ENCODE data around the gene CNGB1.

CNGB1 gene

GRCh38 chr16:57970319-57970718, 609 bp downstream of the CNGB1 start:
- no peak for DNase-seq

DNA sequence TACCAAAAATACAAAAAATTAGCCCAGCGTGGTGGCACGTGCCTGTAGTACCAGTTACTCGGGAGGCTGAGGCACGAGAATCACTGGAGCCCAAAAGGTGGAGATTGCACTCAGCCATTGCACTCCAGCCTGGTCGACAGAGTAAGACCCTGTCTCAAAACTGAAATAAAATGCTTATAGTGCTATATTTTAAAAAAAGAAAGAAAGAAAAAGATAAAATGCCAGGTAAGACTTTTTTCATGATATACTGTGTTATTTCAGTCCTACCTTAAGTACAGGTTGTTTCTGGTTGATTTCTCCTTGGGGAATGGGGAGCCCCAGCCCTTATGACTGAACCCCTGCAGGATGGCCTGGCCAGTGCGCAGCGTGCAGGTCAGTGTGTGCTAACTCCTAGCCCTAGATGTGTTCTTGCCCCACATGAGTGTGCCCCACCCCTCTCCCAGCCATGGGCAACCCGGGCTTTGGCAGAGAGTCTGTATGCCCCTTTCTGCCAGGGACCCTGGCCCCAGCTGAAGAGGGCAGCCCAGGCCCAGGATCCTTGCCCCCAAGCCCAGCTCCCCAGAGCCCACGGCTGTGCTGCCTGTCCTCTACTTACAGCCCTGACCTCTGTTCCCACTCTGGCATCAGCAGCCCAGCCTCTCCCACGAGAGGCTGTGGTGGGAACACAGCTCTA, 1.3 kb downstream of the CNGB1 start:
- DNase-seq: no peak

DNA sequence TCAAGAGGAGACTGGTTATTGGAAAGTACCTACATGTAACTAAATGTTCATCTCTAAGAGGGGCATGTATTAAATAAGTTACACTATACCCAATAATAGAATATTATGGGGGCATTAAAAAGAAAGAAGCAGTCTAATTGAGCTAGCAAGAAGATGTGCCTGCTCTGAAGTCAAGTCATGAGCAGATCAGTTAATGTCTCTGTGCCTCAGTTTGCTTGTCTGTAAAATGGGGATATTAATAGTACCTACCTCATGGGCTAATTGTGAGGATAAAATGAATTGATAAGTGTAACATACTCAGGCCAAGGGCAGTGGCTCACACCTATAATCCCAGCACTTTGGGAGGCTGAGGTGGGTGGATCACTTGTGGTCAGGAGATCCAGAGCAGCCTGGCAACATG, 3.0 kb downstream of the CNGB1 start:
- no peak for DNase-seq

- no peak for DNase-seq
Measured at GRCh38 chr16:57966986-57967385, 3.9 kb downstream of the CNGB1 start.

DNA sequence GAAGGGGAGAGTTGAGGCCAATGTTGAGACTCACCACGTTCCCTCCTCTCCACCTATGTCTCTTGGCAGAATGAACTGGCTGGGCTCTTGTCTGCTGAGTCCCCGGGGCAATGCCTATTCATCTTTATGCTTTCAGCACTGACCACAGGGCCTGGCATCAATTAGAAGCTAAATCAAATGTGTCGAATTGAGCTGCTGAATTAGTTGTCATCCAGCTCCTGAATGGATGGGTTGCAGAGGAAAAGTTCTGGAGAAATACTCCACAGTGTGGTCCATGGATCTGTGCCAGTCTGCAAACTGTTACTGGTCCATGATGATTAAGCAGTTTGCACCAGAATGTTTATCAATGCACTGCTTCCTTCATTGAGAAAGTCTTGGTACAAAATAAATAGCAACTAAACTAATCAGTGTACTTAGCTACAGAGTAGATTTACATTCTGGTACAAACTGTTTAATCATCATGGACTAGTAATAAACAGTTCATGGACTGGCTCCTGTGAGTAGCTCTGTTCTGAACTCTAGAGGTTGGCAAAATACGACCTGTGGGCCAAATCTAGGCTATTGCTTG, 4.6 kb downstream of the CNGB1 start:
- DNase-seq: no peak

GRCh38 chr16:57964157-57964700, 6.7 kb downstream of the CNGB1 start:
- no peak for DNase-seq

DNA sequence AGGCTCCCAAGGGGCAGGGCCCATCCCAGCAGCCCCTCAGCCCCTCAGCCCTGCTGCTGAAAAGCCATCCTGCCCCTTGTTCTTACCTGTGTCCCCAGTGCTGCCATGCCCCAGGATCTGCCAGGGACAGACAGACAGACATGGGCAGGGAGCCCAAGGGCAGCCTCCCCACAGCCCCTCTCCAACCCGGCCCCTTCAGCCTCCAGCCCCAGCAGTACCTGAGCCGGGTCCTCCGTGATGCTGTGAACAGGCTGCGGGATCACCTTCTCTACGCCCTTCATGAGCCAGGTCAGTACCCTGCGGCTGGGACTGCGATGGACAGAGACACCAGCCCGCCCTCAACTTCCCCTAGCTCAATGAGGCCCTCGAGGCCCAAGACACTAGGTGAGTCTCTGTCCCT, 8.2 kb downstream of the CNGB1 start:
- no peak for DNase-seq

GRCh38 chr16:57962046-57962445, 8.9 kb downstream of the CNGB1 start:
- no peak for DNase-seq

GRCh38 chr16:57961538-57961937, 9.4 kb downstream of the CNGB1 start:
- DNase-seq: no peak

GRCh38 chr16:57960826-57961472, 10.0 kb downstream of the CNGB1 start:
- no peak for DNase-seq

GRCh38 chr16:57960310-57960709, 10.6 kb downstream of the CNGB1 start:
- DNase-seq: no peak

- DNase-seq: no peak
Measured at GRCh38 chr16:57959804-57960203, 11.1 kb downstream of the CNGB1 start.

GRCh38 chr16:57959121-57959520, 11.8 kb downstream of the CNGB1 start:
- DNase-seq: no peak

- DNase-seq: no peak
Measured at GRCh38 chr16:57958544-57958943, 12.4 kb downstream of the CNGB1 start.

GRCh38 chr16:57957673-57958392, 13.1 kb downstream of the CNGB1 start:
- DNase-seq: no peak

DNA sequence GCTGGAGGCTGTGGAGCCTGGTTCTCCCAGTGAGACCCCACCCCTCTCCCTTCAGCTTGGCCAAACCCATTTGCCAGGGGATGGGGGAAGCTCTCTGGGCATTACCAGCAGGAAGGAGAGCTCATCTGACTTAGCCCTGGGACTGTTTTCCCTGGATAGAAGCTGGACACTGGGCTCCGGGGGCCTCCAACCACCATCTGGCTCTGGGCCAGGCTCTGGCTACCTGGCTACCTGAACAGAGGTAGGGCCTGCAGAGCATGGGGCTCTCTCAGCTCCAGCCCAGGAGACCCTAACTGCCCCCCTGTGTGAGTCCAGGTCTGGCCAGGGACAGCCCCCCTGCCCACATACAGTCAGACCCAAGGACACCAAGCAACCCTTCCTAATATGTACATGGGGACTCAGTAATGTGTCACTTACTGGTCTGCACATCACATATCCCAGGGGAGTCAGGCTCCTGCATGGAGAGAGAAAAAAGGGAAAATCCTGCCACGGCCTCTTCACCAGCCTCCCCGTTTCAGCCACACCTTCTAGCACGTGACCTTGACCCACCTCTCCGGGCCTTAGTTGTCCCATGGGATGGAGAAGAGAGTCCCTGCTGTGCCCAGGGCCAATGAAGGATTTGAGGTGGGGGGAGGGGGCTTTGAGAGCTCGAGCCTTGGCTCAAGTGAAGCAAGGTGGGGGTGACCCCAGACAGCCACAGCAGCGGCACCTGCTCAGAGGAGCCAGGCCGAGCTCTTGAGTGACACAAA, 13.8 kb downstream of the CNGB1 start:
- DNase-seq: no peak

DNA sequence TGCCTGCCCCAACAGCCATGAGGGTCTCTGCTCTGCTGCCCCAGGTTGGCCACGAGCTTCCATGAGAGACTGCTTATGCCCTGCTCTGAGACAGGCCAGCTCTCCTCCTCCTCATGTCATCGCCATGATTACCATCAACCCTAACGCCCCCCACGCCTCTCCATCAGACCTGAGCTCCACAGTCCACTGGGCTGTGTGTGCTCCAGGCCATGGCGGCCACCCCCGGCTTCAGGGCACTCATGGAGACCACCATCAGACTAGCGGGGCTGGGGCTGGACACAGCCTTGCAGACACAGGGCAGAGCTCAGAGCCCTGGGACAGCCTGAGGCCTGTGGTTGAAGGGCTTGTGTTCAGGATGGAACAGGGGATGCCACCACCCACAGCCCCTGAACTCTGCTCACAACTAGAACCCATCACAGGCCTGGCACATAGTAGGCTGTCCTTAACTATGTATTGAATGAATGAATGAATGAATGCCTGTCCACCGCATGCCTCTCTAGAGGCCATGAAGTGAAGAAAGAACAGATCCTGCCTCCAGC, 14.6 kb downstream of the CNGB1 start:
- no peak for DNase-seq

GRCh38 chr16:57955572-57956188, 15.2 kb downstream of the CNGB1 start:
- no peak for DNase-seq

DNA sequence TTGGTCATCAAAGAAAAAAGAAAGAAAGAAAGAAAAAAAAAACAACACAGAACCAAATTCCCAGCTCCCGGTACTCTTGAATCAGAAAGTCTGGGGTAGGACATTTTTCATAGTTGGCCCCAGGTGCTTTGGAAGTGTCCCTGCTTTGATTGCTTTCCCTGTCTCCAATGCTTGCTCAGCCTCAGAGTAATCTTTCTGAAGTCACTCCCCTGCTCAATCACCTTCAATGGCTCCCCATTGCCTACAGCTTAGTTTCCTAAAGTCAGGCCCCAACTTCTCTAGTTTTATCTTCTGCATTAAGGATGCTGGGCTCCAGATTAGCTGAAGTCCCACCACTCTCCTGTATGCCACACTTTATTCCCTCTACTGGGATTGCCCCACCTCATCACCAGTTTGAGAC, 17.1 kb downstream of the CNGB1 start:
- no peak for DNase-seq

GRCh38 chr16:57952909-57953308, 18.0 kb downstream of the CNGB1 start:
- DNase-seq: no peak

- DNase-seq: no peak
Measured at GRCh38 chr16:57951204-57951960, 19.5 kb downstream of the CNGB1 start.
